Measurements from ENCODE around the gene UVRAG. TPM values are rescaled to one million over a fixed set of nuclear protein-coding genes. Genes with fewer than 3 reads are reported as not detected.

The UVRAG gene
- total and polyA plus RNA-seq, 2 of the 4 experiments (the other 2 are of a cell fraction) = 5.6 to 10.9 TPM

DNA sequence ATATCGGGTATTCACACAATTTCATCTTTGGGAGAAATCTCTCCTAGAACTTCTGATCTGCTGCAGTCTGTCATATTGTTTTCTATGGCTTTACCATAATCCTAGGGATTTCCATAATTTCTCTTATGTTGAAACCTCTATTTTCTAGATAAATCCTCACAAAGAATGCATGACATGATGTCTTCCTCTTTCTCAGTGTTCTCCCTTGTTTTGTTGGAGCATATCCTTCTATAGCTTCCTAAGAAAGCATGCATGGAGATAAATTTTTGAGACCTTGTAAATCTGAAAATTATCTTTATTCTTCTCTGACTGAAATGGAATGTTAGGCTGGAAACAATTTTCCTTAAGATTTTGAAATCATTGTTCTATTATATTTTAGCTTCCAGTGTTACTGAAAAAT, 275.8 kb downstream of the UVRAG start:
- no CpG with 5 or more reads among the region's 1 CpG for WGBS, 2 experiments (ENCODE audit: extremely low coverage in 2 of 2, insufficient read length in 1 of 2)

More for the DNA sequence above, 275.8 kb downstream of the UVRAG start:
- DNase-seq = no peak
- no peak overlapping the region for H4K91ac ChIP-seq (ENCODE audit: insufficient read depth, low read depth, low read length)
- ATAC-seq (ENCODE audit: low read depth) = no peak
- H4K8ac ChIP-seq (ENCODE audit: low read depth in 2 of 2, low read length in 2 of 2) = no peak overlapping the region
- H2BK120ac ChIP-seq (ENCODE audit: low read depth, low read length) = no peak overlapping the region
- H3K4me3 ChIP-seq (ENCODE audit: insufficient read depth, low read depth, low read length) = no peak overlapping the region
- H3K27ac ChIP-seq (ENCODE audit: insufficient read depth, low read length) = no peak overlapping the region
- peaks cover 2% of the 10 kb centered on the region; the same call in 1 of the 2 replicates for H3K4me1 ChIP-seq (ENCODE audit: control insufficient read depth, insufficient read depth, low read length)
- H2AFZ ChIP-seq (replicated peaks; ENCODE audit: low read length, poor library complexity) = no peak overlapping the region
- H2BK20ac ChIP-seq (ENCODE audit: low read depth, low read length) = no peak overlapping the region
- H3K23ac ChIP-seq (ENCODE audit: low read depth, low read length) = no peak overlapping the region
- peaks cover 0 to 4% of the 10 kb centered on the region in 2 experiments; a peak in 2 of 4 replicates for H3K79me1 ChIP-seq (ENCODE audit: low read depth in 1 of 2, low read length in 2 of 2)
- no peak overlapping the region for H3K4me2 ChIP-seq (ENCODE audit: low read depth, low read length)
- H3K27me3 ChIP-seq (ENCODE audit: control insufficient read depth, insufficient read depth, low read length) = no peaks in the 10 kb centered on the region
- H3K4ac ChIP-seq (ENCODE audit: low read depth, low read length) = no peak overlapping the region
- H3K18ac ChIP-seq (ENCODE audit: low read depth, low read length) = no peak overlapping the region
- no peaks in the 10 kb centered on the region for H3K36me3 ChIP-seq (ENCODE audit: control insufficient read depth, insufficient read depth, low read length)
- peaks cover 4% of the 10 kb centered on the region; the same call in 1 of the 2 replicates for H4K20me1 ChIP-seq (ENCODE audit: insufficient read depth, low read length)
- TF ChIP-seq, protein P1, sequence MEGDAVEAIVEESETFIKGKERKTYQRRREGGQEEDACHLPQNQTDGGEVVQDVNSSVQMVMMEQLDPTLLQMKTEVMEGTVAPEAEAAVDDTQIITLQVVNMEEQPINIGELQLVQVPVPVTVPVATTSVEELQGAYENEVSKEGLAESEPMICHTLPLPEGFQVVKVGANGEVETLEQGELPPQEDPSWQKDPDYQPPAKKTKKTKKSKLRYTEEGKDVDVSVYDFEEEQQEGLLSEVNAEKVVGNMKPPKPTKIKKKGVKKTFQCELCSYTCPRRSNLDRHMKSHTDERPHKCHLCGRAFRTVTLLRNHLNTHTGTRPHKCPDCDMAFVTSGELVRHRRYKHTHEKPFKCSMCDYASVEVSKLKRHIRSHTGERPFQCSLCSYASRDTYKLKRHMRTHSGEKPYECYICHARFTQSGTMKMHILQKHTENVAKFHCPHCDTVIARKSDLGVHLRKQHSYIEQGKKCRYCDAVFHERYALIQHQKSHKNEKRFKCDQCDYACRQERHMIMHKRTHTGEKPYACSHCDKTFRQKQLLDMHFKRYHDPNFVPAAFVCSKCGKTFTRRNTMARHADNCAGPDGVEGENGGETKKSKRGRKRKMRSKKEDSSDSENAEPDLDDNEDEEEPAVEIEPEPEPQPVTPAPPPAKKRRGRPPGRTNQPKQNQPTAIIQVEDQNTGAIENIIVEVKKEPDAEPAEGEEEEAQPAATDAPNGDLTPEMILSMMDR (conservative IDR thresholded peaks at IDR 0.05; ENCODE audit: low read depth, low read length) = no peak
- TF ChIP-seq FOS (IDR thresholded peaks at IDR 0.05; ENCODE audit: low read depth, low read length) (no peak), RFX5 (IDR thresholded peaks at IDR 0.05; ENCODE audit: low read depth, low read length) (no peak)
- no peak overlapping the region for H4K5ac ChIP-seq (ENCODE audit: low read depth, low read length)
- no TSS peak for BruUV-seq (replicated peaks)
- no peak overlapping the region for H2AK5ac ChIP-seq (ENCODE audit: low read depth, low read length)
- H3K56ac ChIP-seq (ENCODE audit: extremely low read depth, insufficient read depth, low read length) = no peak overlapping the region
- dilution Hi-C loops (cut with HindIII; ENCODE audit: low sequenced_read_pairs, unreplicated experiment) (no loop called here), intact Hi-C loops (cut with micrococcal nuclease) (no loop called here), in situ Hi-C loops (cut with MboI; ENCODE audit: low sequenced_read_pairs) (no loop called here)
- H2BK5ac ChIP-seq (ENCODE audit: low read depth, low read length, poor library complexity, severe bottlenecking) = no peak overlapping the region
- POLR2A ChIA-PET (ENCODE audit: unreplicated experiment) = no interaction called here
- CTCF ChIA-PET = no interaction called here
- no peak overlapping the region for H3K9ac ChIP-seq (ENCODE audit: low read depth, low read length)
- peaks cover 2% of the 10 kb centered on the region; the same call in 1 of the 2 replicates for H3K9me3 ChIP-seq (ENCODE audit: control insufficient read depth, insufficient read depth, low read length)
- no peak overlapping the region for H2BK15ac ChIP-seq (ENCODE audit: low read depth, low read length)
- H3K9me1 ChIP-seq (ENCODE audit: insufficient read depth, low read length) = no peaks in the 10 kb centered on the region
- no peak overlapping the region for H2AK9ac ChIP-seq (replicated peaks; ENCODE audit: low read depth, low read length, poor library complexity)
- no peak overlapping the region for H3K14ac ChIP-seq (replicated peaks; ENCODE audit: low read depth, low read length)

Data from IMR-90 (cell line).